Stimulated activated CD4-positive, alpha-beta T cell treated with anti-CD3 and anti-CD28 coated beads, TNF-alpha, amount 100 ng/mL, for 24 hours (primary cell): ENCODE results near the gene STARD10.
"Not testable (repeated sequence)": the region's sequence is repeated elsewhere in the genome, so short reads cannot be mapped to it uniquely, and the experiment has no call there.

Experiments
- DNase-seq, 3 experiments: peaks; one replicate each; pipeline ENCODE4 v3.0.0-alpha.2; 2020; ENCODE audit warnings: low read depth in 3 of 3

The STARD10 gene

DNA sequence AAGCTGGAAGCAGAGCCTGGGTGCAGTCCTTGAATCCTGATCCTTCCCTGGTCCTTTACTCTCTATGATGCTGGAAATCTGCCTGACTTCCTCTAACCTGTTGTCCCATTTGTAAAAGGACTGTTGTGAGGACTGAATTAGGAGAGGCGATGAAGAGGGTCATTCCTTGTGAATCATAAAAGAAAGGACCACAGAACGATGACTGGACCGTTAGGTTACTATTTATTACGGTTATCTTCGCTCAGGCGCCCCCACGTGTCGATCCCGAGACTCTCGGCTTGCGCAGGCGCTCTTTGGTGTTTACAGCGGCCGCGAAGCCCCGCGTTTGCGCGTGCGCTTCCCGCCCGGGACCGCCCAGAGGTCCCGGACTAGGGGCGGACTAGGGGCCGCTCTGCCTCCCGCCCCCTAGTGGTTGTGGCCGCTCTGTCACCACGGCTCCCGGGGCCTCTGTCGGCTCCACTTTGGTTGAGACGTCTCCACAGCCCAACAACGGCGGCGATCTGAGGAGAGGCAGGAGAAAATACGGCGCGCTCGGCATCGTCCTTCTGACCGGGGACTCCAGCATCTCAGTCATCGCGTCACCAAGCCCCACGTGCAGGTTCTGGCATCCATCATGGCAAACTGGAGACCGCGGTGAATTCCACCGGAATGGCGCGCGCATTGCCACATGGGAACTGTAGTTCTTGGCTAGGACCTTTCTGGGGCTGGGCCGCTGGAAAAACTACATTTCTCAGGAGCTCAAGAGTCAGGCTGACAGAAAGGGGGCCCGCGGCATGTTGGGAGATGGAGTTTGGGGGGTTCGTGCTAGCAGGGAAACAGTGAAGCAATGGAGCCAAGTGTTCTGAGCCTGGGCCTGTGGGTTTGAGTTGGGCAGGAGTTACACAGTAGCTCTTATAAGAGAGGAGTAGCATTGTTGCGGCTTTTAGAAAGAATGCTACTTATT is at the start of gene STARD10:
Gene STARD10 (minus strand): TSS at position 623 of the 943 bp plus-strand sequence. CDS start 12,866 bp downstream, outside the sequence.
- DNase-seq = peak; percentile 86 to 91 (median 88)

- DNase-seq = no peak
Observed at GRCh38 chr11:72842653-72843330, 48.9 kb upstream of the STARD10 start.

DNA sequence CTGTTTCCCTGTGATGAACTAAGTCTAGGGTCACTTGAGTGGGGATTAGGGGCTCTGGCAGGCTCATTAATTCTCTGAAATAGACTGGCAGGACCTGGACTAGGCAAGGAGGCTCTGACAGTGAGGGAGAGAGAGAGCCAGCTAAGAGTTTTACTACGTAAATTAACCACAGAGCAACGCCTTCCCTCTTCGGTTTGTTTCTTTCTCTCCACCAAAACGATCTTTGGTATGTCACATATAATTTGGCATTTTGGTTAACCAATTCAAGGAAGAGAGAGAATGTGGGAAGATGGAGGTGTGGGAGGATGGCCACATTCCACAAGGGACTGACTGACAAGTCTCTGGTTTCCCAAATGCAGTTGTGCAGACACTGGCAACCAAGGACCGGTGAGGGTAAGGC is 48.3 kb upstream of the STARD10 start:
- no peak for DNase-seq

GRCh38 chr11:72841397-72841796 is 47.5 kb upstream of the STARD10 start:
- no peak for DNase-seq

DNA sequence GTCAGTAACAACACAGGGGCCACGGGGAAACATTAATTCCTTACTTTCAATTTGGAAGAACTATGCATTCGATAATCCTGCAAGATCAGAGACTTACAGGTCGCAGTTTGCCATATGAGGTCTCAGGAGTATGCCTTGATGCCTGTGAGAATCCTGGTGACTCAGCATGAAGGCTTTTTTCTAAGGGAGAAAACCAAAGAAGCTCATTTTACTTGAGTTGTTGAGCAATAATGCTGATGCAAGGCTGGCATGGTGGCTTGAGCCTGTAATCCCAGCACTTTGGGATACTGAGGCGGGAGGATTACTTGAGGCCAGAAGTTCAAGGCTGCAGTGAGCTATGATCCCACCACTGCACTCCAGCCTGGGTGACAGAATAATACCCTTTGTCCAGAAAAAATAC is 46.9 kb upstream of the STARD10 start:
- DNase-seq = no peak

GRCh38 chr11:72838691-72839305 is 45.0 kb upstream of the STARD10 start:
- DNase-seq = no peak

GRCh38 chr11:72836111-72836510 is 42.3 kb upstream of the STARD10 start:
- DNase-seq = no peak

- no peak for DNase-seq
Observed at GRCh38 chr11:72834905-72835304, 41.1 kb upstream of the STARD10 start.

- no peak for DNase-seq
Observed at GRCh38 chr11:72833811-72834493, 40.1 kb upstream of the STARD10 start.

DNA sequence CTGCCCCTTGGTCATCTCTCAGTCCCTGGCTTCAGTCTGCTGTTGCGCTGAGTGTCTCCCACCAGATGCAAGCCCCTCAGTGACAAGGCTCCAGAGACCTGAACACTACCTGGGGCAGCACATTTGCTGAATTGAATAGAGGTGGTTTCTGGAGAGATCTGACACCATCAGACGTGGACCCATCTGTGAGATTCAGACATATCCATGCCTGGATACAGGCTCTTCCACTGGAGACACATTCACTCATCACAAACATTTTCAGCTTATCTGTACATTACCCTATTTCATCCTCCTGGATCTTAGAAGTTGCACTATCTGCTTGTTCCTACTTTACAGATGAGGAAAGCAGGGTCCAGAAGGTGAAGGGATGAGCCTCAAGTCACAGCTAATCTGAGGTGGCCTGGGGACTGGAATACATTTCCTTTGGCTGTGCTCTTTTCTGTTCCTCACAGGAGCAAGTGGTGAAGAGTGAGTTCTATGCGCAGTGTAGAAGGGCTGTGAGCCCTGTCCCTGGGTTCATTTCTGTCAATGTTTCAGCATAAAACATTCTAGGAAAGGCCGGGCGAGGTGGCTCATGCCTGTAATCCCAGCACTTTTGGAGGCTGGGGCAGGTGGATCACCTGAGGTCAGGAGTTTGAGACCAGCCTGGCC is 39.4 kb upstream of the STARD10 start:
- DNase-seq = no peak

DNA sequence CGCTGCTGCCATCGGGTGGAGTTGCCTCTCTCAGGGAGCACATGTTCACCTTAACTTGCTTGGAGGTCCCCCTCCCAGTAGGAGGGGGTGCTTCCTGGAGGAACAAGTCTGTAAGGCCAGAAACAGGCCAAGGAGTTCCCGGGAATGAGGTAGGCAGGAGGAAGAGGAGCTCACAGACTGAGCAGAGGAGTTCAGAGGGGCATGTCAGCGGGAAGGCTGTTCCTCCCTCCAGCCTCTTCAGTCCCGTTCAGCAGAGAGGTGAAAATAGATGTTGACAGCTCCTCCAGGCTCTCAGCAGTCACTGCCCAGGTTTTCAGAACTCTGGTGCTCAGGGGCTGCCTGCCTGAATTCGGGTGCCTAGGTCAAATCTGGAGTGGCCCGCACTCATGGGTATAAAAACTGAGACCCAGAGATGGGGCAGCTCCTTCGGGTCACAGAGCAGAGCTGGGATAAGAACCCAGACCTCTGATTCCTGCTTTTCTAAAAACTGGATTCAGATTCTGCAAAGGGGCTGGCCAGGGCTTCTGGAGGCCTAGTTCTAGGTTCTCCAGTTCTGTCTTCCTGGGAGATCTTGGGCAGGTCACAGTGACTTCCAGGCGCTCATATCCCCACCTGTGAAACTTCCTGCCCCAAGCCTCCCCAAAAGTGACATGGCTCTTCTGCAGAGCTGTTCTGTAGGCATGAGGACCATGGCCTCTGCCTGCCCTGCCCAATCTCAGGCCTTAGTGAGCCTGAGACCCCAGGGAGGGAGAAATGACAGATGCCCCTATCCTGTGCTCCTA is 38.6 kb upstream of the STARD10 start:
- no peak for DNase-seq

DNA sequence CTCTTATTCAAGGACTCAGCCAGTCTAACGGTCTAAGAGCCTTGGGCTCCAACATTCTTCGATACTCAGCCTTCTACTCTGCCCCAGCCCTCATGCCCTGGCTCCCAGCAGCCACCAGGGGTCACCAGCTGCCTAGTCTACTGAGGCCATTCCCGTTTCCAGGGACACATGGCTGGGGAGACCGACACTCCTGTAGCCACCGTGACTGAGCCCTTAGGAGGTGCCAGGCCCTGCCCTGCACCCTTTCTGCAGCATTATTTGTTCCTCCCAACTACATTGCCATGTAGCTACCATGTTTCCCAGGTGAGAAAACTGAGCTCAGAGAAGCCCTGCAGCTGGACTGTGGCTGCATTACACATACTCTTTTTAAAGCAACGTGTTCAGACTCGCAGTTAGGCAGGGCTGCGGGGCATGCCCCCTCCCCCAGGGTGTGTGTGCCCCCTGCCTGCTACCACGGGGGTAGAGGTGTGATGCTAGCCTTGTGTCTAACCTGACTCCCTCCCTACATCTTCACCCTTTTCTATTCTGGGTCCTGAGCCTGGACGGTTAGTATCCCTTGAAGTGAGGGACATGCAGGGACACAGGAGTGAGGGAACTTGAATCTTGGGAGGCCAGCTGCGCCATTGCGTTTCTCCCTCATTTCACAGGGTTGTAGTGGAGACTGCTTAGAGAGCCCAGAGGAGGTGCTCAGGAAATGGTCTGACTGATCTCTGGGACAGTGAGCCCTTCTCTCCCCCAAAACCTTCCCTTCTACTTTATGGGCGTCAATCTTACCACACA is 37.9 kb upstream of the STARD10 start:
- DNase-seq = peak in 1 of 3 experiments; percentile 57

DNA sequence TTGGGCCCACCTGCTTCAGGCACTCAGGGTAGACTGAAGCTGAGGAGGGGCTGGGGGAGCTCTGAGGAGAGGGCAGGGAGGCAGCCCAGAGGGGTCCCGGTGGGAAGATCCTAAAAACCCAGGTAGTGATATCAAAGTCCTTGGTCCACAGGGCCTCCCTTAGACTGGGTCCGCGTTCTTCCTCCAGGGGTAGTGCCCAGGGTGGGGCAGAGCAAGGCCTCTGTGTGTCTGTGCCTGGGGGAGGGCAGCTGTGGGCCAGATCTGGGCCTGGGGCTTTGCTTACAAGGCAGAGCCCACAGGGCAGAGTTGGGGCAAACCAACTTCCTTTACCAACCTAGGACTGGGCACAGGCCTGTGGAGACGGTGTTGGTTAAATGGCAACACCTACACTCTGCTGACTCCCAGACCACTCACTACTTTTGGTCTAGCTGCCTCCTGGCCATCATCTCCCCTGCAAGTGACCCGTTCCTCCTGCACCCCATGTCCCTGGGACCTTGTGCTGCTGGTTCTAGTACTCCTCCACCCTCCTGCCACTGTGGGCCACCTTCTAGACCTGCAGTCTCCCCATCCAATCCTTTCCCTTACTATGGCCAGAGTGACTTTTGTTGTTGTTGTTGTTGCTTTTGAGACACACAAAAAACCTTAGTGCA is 36.2 kb upstream of the STARD10 start:
- no peak for DNase-seq

GRCh38 chr11:72829178-72829577 is 35.3 kb upstream of the STARD10 start:
- DNase-seq = no peak

DNA sequence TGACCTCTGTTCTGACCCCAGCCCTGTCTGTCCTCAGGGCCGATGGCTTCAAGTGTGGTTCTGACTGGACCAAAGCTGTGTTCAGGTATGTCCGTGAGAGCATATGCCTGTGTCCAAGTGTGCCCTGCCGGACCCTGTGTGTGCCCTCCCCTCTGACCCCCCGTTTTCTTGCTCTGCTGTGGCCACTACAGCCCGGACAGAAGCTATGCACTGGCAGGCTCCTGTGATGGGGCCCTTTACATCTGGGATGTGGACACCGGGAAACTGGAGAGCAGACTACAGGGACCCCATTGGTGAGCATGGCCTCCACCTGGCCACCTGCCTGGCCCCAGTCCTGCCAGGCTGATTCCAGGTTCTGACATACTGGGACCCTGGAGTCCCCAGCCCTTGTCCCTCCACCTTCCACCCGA is 34.9 kb upstream of the STARD10 start:
- DNase-seq = no peak

DNA sequence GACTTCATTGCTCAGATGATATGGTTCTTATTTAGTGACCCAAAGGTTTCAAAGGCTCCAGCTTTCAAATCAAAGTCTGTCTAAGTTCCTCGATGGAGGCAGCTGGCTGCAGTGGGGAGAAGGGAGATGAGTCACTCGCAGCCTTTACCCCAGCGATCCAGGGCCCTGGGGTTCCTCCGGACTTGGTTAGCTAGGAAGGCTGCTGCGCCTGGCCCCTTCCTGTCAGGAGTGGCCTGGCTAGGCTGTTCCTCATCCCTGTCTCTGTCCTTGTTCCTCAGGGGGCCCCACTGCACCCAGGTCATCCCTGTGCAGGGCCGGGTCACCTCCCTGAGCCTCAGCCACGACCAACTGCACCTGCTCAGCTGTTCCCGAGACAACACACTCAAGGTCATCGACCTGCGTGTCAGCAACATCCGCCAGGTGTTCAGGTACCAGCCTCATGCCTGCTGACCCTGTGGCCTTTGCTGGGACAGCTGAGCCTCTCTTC is 34.3 kb upstream of the STARD10 start:
- DNase-seq = no peak

DNA sequence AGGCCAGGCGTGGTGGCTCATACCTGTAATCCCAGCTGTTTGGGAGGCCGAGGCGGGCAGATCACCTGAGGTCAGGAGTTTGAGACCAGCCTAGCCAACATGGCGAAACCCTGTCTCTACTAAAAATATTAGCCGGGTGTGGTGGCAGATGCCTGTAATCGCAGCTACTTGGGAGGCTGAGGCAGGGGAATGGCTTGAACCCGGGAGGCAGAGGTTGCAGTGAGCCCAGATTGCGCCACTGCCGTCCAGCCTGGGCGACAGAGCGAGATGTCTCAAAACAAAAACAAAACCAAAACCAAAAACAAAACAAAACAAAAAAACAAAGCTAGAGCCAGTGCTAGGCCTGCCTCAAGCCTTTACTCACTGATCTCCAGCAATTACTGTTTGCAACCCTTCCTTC is 33.8 kb upstream of the STARD10 start:
- DNase-seq = not testable (repeated sequence)

GRCh38 chr11:72826942-72827480 is 33.2 kb upstream of the STARD10 start:
- DNase-seq = no peak
